ENCODE data around the gene KIAA0232. TPM values are rescaled to one million over a fixed set of nuclear protein-coding genes. Genes with fewer than 3 reads are reported as not detected.

KIAA0232 gene
- total RNA-seq, 4 donors from 2014 or later, result 19.2 to 52.1 (median 24.6) TPM

- 76 to 85% methylated on average over 3 of the region's 3 CpGs for WGBS, 2 donors
- intact Hi-C loops (cut with DNase I; ENCODE audit: low total_unique reads), result no loop called here
Measured at GRCh38 chr4:6884341-6884870, 101.9 kb downstream of the KIAA0232 start.

GRCh38 chr4:6885953-6886557, 103.5 kb downstream of the KIAA0232 start:
- DNase-seq (ENCODE audit: low spot score in 2 of 2), result peak; percentile 71 to 91
- no peak overlapping the region for H3K4me3 ChIP-seq (ENCODE audit: low read depth, poor library complexity, severe bottlenecking)
- intact Hi-C loops (cut with DNase I; ENCODE audit: low total_unique reads), result no loop called here
- TF ChIP-seq CTCF (IDR thresholded peaks at IDR 0.05), result no peak
- no peak for TF ChIP-seq POLR2A (IDR thresholded peaks at IDR 0.05)
- WGBS, 2 donors, result 27 to 29% methylated on average over 15 of the region's 15 CpGs

More at GRCh38 chr4:6884341-6884870, 101.9 kb downstream of the KIAA0232 start:
- H3K4me3 ChIP-seq (ENCODE audit: low read depth, poor library complexity, severe bottlenecking), result no peak overlapping the region
- DNase-seq (ENCODE audit: low spot score in 2 of 2), result no peak
- TF ChIP-seq POLR2A (IDR thresholded peaks at IDR 0.05), result no peak
- no peak for TF ChIP-seq CTCF (IDR thresholded peaks at IDR 0.05)

GRCh38 chr4:6886886-6887285, 104.4 kb downstream of the KIAA0232 start:
- TF ChIP-seq CTCF (IDR thresholded peaks at IDR 0.05) (no peak), POLR2A (IDR thresholded peaks at IDR 0.05) (no peak)
- no peak for DNase-seq (ENCODE audit: low spot score in 2 of 2)
- WGBS, 2 donors, result 82 to 88% methylated on average over 10 of the region's 10 CpGs
- no peak overlapping the region for H3K4me3 ChIP-seq (ENCODE audit: low read depth, poor library complexity, severe bottlenecking)
- intact Hi-C loops (cut with DNase I; ENCODE audit: low total_unique reads), result no loop called here

GRCh38 chr4:6887591-6888371, 105.3 kb downstream of the KIAA0232 start:
- WGBS, 2 donors, result 73 to 74% methylated on average over 16 to 20 of the region's 21 CpGs
- intact Hi-C loops (cut with DNase I; ENCODE audit: low total_unique reads), result no loop called here
- DNase-seq (ENCODE audit: low spot score in 2 of 2), result peak in 1 of 2 donors; percentile 84
- TF ChIP-seq CTCF (IDR thresholded peaks at IDR 0.05) (no peak), POLR2A (IDR thresholded peaks at IDR 0.05) (no peak)
- H3K4me3 ChIP-seq (ENCODE audit: low read depth, poor library complexity, severe bottlenecking), result no peak overlapping the region

- intact Hi-C loops (cut with DNase I; ENCODE audit: low total_unique reads), result no loop called here
- DNase-seq (ENCODE audit: low spot score in 2 of 2), result peak in 1 of 2 donors; percentile 79
- 81 to 84% methylated on average over 14 to 15 of the region's 15 CpGs for WGBS, 2 donors
- H3K4me3 ChIP-seq (ENCODE audit: low read depth, poor library complexity, severe bottlenecking), result no peak overlapping the region
- TF ChIP-seq POLR2A (IDR thresholded peaks at IDR 0.05) (no peak), CTCF (IDR thresholded peaks at IDR 0.05) (no peak)
Measured at GRCh38 chr4:6888506-6889071, 106.1 kb downstream of the KIAA0232 start.
